ENCODE results near the gene MAN1A1. TPM values are rescaled to one million over a fixed set of nuclear protein-coding genes. Genes with fewer than 3 reads are reported as not detected.
A peak's percentile ranks its signal among the peaks of the same experiment; 100 is the strongest.

The MAN1A1 gene
- polyA plus RNA-seq, 1 experiment, result 27.5 TPM

DNA sequence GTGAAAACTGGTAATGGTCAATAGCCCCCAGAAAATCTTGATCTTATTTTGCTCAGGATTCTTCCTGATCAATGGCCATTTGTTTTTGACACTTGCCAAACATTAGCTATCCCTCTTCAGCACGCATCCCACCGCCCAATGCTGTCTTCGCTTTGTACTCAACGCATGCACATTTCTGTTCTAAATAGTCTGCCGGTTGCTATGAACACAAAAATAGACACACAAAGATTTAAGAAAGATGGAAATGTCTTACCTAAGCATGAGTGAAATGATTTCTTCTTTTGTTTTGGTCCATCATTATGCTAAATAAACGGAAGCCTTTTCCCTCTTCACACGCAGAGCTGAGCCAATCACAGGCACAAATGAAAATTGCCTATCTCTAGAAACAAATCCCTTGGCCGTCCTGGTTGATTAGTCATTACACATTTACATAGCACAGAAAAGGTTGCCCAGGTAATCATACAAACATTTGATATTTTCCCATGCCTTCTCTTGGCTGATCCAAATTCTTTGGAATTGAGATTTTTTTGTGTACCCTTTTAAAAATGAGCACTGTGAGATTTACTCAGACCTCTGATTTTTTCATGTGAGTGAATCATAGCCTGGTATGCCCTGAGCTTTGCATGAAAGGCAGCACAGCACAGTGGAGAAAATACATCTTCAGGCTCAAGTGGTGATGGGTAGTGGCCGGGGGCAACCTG lies 200.6 kb downstream of the MAN1A1 start:
- Histone ChIP-seq H3K27me3 (ENCODE audit: control insufficient read depth, insufficient read depth, low read length) (no peaks in the 10 kb centered on the region), H3K27ac (ENCODE audit: low read depth, low read length) (no peak overlapping the region), H3K4me3 (ENCODE audit: low read depth, low read length) (no peak overlapping the region), H3K9me3 (ENCODE audit: control insufficient read depth, insufficient read depth, low read length) (no peaks in the 10 kb centered on the region)
- POLR2A ChIA-PET, result interaction anchor here (0.7 to 1.5 kb wide), 2 partner anchors 19 to 924 kb away, joined by 4 to 5 read pairs; no protein-coding TSS in a partner anchor
- CTCF ChIA-PET, result interaction anchor here (0.6 to 3.9 kb wide), 37 partner anchors 8 to 1907 kb away, joined by 3 to 47 read pairs (median 5); no protein-coding TSS in a partner anchor
- no peak for DNase-seq (ENCODE audit: low read depth, low spot score)
- TF ChIP-seq, protein P1, sequence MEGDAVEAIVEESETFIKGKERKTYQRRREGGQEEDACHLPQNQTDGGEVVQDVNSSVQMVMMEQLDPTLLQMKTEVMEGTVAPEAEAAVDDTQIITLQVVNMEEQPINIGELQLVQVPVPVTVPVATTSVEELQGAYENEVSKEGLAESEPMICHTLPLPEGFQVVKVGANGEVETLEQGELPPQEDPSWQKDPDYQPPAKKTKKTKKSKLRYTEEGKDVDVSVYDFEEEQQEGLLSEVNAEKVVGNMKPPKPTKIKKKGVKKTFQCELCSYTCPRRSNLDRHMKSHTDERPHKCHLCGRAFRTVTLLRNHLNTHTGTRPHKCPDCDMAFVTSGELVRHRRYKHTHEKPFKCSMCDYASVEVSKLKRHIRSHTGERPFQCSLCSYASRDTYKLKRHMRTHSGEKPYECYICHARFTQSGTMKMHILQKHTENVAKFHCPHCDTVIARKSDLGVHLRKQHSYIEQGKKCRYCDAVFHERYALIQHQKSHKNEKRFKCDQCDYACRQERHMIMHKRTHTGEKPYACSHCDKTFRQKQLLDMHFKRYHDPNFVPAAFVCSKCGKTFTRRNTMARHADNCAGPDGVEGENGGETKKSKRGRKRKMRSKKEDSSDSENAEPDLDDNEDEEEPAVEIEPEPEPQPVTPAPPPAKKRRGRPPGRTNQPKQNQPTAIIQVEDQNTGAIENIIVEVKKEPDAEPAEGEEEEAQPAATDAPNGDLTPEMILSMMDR (IDR thresholded peaks at IDR 0.05; ENCODE audit: low read depth, low read length), result no peak

DNA sequence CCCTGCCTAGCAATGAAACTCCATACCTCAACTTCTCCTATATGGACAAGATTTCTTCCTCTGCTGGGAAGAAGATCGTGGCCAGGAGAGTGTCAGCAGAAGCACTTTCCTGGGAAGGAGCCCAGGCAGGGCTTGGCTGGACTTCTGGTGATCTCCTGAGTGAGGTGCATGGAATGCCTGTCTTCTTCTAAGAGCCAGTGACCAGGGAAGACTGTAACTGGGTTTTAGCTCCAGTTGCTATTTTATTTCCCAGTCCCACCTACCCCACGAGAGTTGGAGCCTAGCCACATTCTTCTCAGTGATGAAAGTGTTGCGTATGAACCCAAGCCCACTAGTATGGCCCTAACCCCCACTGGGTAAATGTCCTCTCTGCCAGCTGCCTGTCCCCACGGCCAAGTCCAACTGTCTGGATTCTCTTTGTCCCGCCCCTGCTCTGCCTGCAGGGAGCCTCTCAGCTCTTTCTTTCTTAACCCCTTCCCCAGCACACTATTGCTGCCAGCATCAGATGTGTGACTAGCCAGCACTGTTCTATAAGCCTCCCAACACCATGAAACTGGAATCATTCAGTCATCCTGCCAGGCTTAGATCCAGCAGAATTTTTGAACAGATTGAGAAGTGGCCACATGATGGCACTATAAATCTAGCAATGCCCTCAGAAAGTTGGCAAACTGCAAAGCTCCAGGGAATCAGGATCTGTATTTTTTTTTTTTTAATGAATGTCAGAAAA lies 201.3 kb downstream of the MAN1A1 start:
- ChIA-PET POLR2A (interaction anchor here (0.7 to 1.5 kb wide), 2 partner anchors 19 to 923 kb away, joined by 4 to 5 read pairs; no protein-coding TSS in a partner anchor), CTCF (interaction anchor here (0.6 to 3.9 kb wide), 43 partner anchors 9 to 1947 kb away, joined by 3 to 47 read pairs (median 4); no protein-coding TSS in a partner anchor)
- Histone ChIP-seq H3K9me3 (ENCODE audit: control insufficient read depth, insufficient read depth, low read length) (no peaks in the 10 kb centered on the region), H3K27ac (ENCODE audit: low read depth, low read length) (no peak overlapping the region), H3K4me3 (ENCODE audit: low read depth, low read length) (no peak overlapping the region), H3K27me3 (ENCODE audit: control insufficient read depth, insufficient read depth, low read length) (no peaks in the 10 kb centered on the region)
- peak; percentile 62 for DNase-seq (ENCODE audit: low read depth, low spot score)
- TF ChIP-seq, protein P1 (IDR thresholded peaks at IDR 0.05; ENCODE audit: low read depth, low read length), result peak; percentile 63

DNA sequence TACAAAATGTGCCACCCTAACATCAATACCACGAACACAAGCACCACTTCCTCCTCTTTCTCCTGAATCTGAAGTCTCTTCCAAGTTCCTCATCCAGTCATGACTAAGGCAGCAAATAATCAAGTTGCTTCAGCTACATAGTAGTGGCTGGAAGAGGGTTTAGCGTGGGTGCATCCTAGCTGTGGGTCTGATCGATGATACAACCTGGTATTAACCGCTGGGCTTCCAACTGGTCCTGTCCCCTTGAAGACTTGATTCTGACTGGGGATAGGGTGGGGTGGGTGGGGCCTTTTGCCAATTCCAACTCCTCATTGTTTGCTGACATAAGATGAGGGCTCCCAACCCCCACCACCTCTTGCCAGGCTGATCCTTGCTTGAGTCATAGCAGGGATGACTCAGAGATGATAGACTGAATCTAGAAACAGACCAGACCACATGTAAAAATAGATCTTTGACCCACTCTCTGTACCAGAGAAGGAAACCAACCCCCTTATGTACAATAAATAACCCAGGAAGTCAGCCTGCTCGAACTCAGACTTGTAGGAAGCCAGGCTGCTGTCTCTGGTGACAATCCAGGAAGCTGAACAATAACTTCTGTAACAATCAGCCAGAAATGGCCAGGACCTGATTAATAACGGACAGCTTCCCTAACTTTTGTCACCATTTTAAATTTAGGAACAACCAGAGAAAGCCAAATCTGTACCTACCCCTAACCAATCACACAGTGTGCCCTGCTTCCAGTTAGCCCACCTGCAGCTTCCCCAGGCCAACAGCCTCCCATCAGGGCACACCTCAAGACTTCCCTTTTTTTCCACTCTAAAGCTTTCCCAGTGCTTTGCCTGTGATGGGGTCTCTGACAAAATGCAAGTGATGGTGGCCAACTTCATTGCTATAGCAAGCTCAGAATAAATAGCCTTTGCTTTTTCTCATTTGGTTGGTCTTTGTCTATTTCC lies 202.2 kb downstream of the MAN1A1 start:
- H3K4me3 ChIP-seq (ENCODE audit: low read depth, low read length), result peak overlapping the region; percentile 25; the same call in 1 of the 2 replicates
- peak overlapping the region; percentile 73 for H3K27ac ChIP-seq (ENCODE audit: low read depth, low read length)
- TF ChIP-seq, protein P1 (IDR thresholded peaks at IDR 0.05; ENCODE audit: low read depth, low read length), result no peak
- POLR2A ChIA-PET, result interaction anchor here (0.7 to 1.2 kb wide), 2 partner anchors 10 to 22 kb away, joined by 8 to 13 read pairs; no protein-coding TSS in a partner anchor
- no peaks in the 10 kb centered on the region for H3K27me3 ChIP-seq (ENCODE audit: control insufficient read depth, insufficient read depth, low read length)
- CTCF ChIA-PET, result interaction anchor here (0.7 to 3.9 kb wide), 38 partner anchors 9 to 1948 kb away, joined by 3 to 47 read pairs (median 4); no protein-coding TSS in a partner anchor
- H3K9me3 ChIP-seq (ENCODE audit: control insufficient read depth, insufficient read depth, low read length), result no peaks in the 10 kb centered on the region
- peak; percentile 92 for DNase-seq (ENCODE audit: low read depth, low spot score)

DNA sequence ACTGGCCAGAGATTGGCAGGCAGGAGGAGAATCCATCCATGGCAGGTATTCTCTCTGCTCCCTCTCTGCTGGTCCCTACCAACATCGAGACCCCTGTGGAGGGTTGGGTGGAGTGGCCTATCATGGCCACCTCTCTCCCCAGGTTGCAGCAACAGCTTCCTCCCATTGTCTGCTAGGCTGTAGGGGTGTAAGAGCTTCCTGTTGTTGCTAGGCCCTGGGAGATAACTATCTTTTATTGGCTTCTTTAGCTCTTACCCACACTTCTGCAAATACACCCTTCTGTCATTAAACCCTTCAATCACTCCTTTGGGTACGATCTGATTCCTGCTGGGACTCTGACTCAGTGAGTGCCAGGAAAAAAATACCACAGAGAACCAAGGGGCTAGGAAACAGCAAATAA lies 204.4 kb downstream of the MAN1A1 start:
- no peaks in the 10 kb centered on the region for H3K27me3 ChIP-seq (ENCODE audit: control insufficient read depth, insufficient read depth, low read length)
- H3K27ac ChIP-seq (ENCODE audit: low read depth, low read length), result peak overlapping the region; percentile 21
- TF ChIP-seq, protein P1 (IDR thresholded peaks at IDR 0.05; ENCODE audit: low read depth, low read length), result no peak
- POLR2A ChIA-PET, result no interaction called here
- no peak overlapping the region for H3K4me3 ChIP-seq (ENCODE audit: low read depth, low read length)
- CTCF ChIA-PET, result interaction anchor here (3.4 kb wide), 1 partner anchor 16 kb away, joined by 18 read pairs; no protein-coding TSS in a partner anchor
- no peak for DNase-seq (ENCODE audit: low read depth, low spot score)
- no peaks in the 10 kb centered on the region for H3K9me3 ChIP-seq (ENCODE audit: control insufficient read depth, insufficient read depth, low read length)
